ENCODE measurements around the gene AFM. TPM values are rescaled to one million over a fixed set of nuclear protein-coding genes. Genes with fewer than 3 reads are reported as not detected.

AFM gene
- total RNA-seq, 4 donors from 2014 or later, result 0.14 TPM; not detected in 3

GRCh38 chr4:73501664-73502265 is 20.2 kb downstream of the AFM start:
- Histone ChIP-seq H3K36me3 (no peaks in the 10 kb centered on the region), H3K9me3 (no peaks in the 10 kb centered on the region), H3K4me1 (no peaks in the 10 kb centered on the region), H3K27me3 (no peaks in the 10 kb centered on the region), H3K27ac (no peak overlapping the region), H3K4me3 (no peak overlapping the region)
- TF ChIP-seq CTCF (IDR thresholded peaks at IDR 0.05) (no peak), POLR2A (IDR thresholded peaks at IDR 0.05) (no peak)
- no peak for DNase-seq
- intact Hi-C loops (cut with DNase I; ENCODE audit: low total_unique reads), result no loop called here

- Histone ChIP-seq H3K27me3 (no peaks in the 10 kb centered on the region), H3K27ac (no peak overlapping the region), H3K4me3 (no peak overlapping the region), H3K4me1 (no peaks in the 10 kb centered on the region), H3K9me3 (no peaks in the 10 kb centered on the region), H3K36me3 (no peaks in the 10 kb centered on the region)
- TF ChIP-seq POLR2A (IDR thresholded peaks at IDR 0.05), result no peak
- no peak for TF ChIP-seq CTCF (IDR thresholded peaks at IDR 0.05)
- DNase-seq, result no peak
- intact Hi-C loops (cut with DNase I; ENCODE audit: low total_unique reads), result no loop called here
These were observed 24.0 kb downstream of the AFM start for GRCh38 chr4:73505567-73505966.

GRCh38 chr4:73507541-73507940 is 26.0 kb downstream of the AFM start:
- TF ChIP-seq CTCF (IDR thresholded peaks at IDR 0.05), result no peak
- no peak for TF ChIP-seq POLR2A (IDR thresholded peaks at IDR 0.05)
- Histone ChIP-seq H3K4me1 (no peaks in the 10 kb centered on the region), H3K4me3 (no peak overlapping the region), H3K27ac (no peak overlapping the region), H3K36me3 (no peaks in the 10 kb centered on the region), H3K27me3 (no peaks in the 10 kb centered on the region), H3K9me3 (no peaks in the 10 kb centered on the region)
- intact Hi-C loops (cut with DNase I; ENCODE audit: low total_unique reads), result no loop called here
- DNase-seq, result no peak

GRCh38 chr4:73508651-73509050 is 27.1 kb downstream of the AFM start:
- Histone ChIP-seq H3K27me3 (no peaks in the 10 kb centered on the region), H3K4me3 (no peak overlapping the region), H3K36me3 (no peaks in the 10 kb centered on the region), H3K9me3 (no peaks in the 10 kb centered on the region), H3K27ac (no peak overlapping the region), H3K4me1 (no peaks in the 10 kb centered on the region)
- intact Hi-C loops (cut with DNase I; ENCODE audit: low total_unique reads), result no loop called here
- TF ChIP-seq POLR2A (IDR thresholded peaks at IDR 0.05) (no peak), CTCF (IDR thresholded peaks at IDR 0.05) (no peak)
- DNase-seq, result no peak

GRCh38 chr4:73518340-73518739 is 36.8 kb downstream of the AFM start:
- H3K27me3 ChIP-seq, result no peaks in the 10 kb centered on the region
- no peaks in the 10 kb centered on the region for H3K36me3 ChIP-seq
- intact Hi-C loops (cut with DNase I; ENCODE audit: low total_unique reads), result no loop called here
- TF ChIP-seq CTCF (IDR thresholded peaks at IDR 0.05) (no peak), POLR2A (IDR thresholded peaks at IDR 0.05) (no peak)
- no peaks in the 10 kb centered on the region for H3K4me1 ChIP-seq
- H3K9me3 ChIP-seq, result no peaks in the 10 kb centered on the region
- H3K4me3 ChIP-seq, result no peak overlapping the region
- DNase-seq, result no peak
- H3K27ac ChIP-seq, result no peak overlapping the region
